SK-N-SH treated with all-trans-retinoic acid at 6 μM for 48 hours (cell line): ENCODE results near the gene RXFP4.

Experiments
- ATAC-seq: fragments of 200-7000 bp; cut with Tn5 transposase; 3 replicates; pipeline ENCODE4 v1.9.1; 2020; ENCODE audit warnings: mild to moderate bottlenecking, moderate library complexity
- ARNTL ChIP-seq: fragments of 450-650 bp; formaldehyde crosslinking; IDR thresholded peaks from 2 replicates; pipeline ENCODE4 v1.5.0; 2020; ENCODE audit warnings: low read depth, mild to moderate bottlenecking, moderate library complexity, borderline replicate concordance
- BACH2 ChIP-seq: fragments of 250-450 bp; sonication (Bioruptor Pico); IDR thresholded peaks from 2 replicates; pipeline ENCODE4 v1.9.0; 2021; ENCODE audit warnings: mild to moderate bottlenecking, borderline replicate concordance
- CSDC2 ChIP-seq: fragments of 250-450 bp; sonication (Bioruptor Pico); IDR thresholded peaks from 2 replicates; pipeline ENCODE4 v1.5.0; 2020; ENCODE audit warnings: mild to moderate bottlenecking, moderate library complexity
- ESRRG ChIP-seq: fragments of 250-450 bp; sonication (Bioruptor Pico); IDR thresholded peaks from 2 replicates; pipeline ENCODE4 v1.6.1; 2021; ENCODE audit warnings: mild to moderate bottlenecking
- GLIS3 ChIP-seq: fragments of 250-450 bp; sonication (Bioruptor Pico); IDR thresholded peaks from 2 replicates; pipeline ENCODE4 v1.5.0; 2020; ENCODE audit warnings: mild to moderate bottlenecking, moderate library complexity
- ISL1 ChIP-seq: fragments of 250-450 bp; sonication (Bioruptor Pico); IDR thresholded peaks from 2 replicates; pipeline ENCODE4 v2.1.2; 2022; ENCODE audit warnings: mild to moderate bottlenecking, moderate library complexity
- OSR1 ChIP-seq: fragments of 250-450 bp; sonication (Bioruptor Pico); IDR thresholded peaks from 2 replicates; pipeline ENCODE4 v1.8.0; 2022; ENCODE audit warnings: moderate library complexity, mild to moderate bottlenecking, inconsistent platforms
- PATZ1 ChIP-seq: fragments of 250-450 bp; sonication (Bioruptor Pico); IDR thresholded peaks from 2 replicates; pipeline ENCODE4 v1.8.0; 2020; ENCODE audit warnings: mild to moderate bottlenecking, moderate library complexity, borderline replicate concordance
- PPARA ChIP-seq: fragments of 250-450 bp; sonication (Bioruptor Pico); IDR thresholded peaks from 2 replicates; pipeline ENCODE4 v1.5.0; 2020; ENCODE audit warnings: mild to moderate bottlenecking, borderline replicate concordance
- RARB ChIP-seq: fragments of 250-450 bp; sonication (Bioruptor Pico); IDR thresholded peaks from 2 replicates; pipeline ENCODE4 v1.8.0; 2021; ENCODE audit warnings: mild to moderate bottlenecking, moderate library complexity
- SNAI2 ChIP-seq: fragments of 250-450 bp; sonication (Bioruptor Pico); IDR thresholded peaks from 2 replicates; pipeline ENCODE4 v1.5.0; 2020; ENCODE audit warnings: mild to moderate bottlenecking, moderate library complexity
- TCF4 ChIP-seq: fragments of 250-450 bp; sonication (Bioruptor Pico); IDR thresholded peaks from 2 replicates; pipeline ENCODE4 v1.8.0; 2021; ENCODE audit warnings: mild to moderate bottlenecking, moderate library complexity, borderline replicate concordance
- TOX ChIP-seq: fragments of 250-450 bp; sonication (Bioruptor Pico); IDR thresholded peaks from 2 replicates; pipeline ENCODE4 v1.8.0; 2021; ENCODE audit warnings: mild to moderate bottlenecking, moderate library complexity, borderline replicate concordance
- TSHZ2 ChIP-seq: fragments of 250-450 bp; sonication (Bioruptor Pico); IDR thresholded peaks from 2 replicates; pipeline ENCODE4 v1.5.0; 2020; ENCODE audit warnings: mild to moderate bottlenecking, moderate library complexity
- ZC3H10 ChIP-seq: fragments of 250-450 bp; sonication (Bioruptor Pico); IDR thresholded peaks from 2 replicates; pipeline ENCODE4 v1.5.1; 2021; ENCODE audit warnings: mild to moderate bottlenecking, moderate library complexity
- ZFP3 ChIP-seq: fragments of 250-450 bp; sonication (Bioruptor Pico); IDR thresholded peaks from 2 replicates; pipeline ENCODE4 v1.5.0; 2020; ENCODE audit warnings: mild to moderate bottlenecking, moderate library complexity
- ZFP30 ChIP-seq: fragments of 450-650 bp; formaldehyde crosslinking; IDR thresholded peaks from 2 replicates; pipeline ENCODE4 v1.5.0; 2022; ENCODE audit warnings: mild to moderate bottlenecking, moderate library complexity
- ZNF70 ChIP-seq: fragments of 450-650 bp; formaldehyde crosslinking; IDR thresholded peaks from 2 replicates; pipeline ENCODE4 v1.5.0; 2020; ENCODE audit warnings: mild to moderate bottlenecking, moderate library complexity
- ZNF8 ChIP-seq: fragments of 450-650 bp; formaldehyde crosslinking; IDR thresholded peaks from 2 replicates; pipeline ENCODE4 v1.5.0; 2020; ENCODE audit warnings: mild to moderate bottlenecking, moderate library complexity
- TF ChIP-seq, protein P1 (sequence below): fragments of 250-450 bp; sonication (Bioruptor Pico); IDR thresholded peaks from 2 replicates; pipeline ENCODE4 v1.8.0; 2021; ENCODE audit warnings: low read depth, mild to moderate bottlenecking, moderate library complexity, borderline replicate concordance
- TF ChIP-seq, protein P2 (sequence below): fragments of 250-450 bp; sonication (Bioruptor Pico); IDR thresholded peaks from 2 replicates; pipeline ENCODE4 v1.5.1; 2021; ENCODE audit warnings: mild to moderate bottlenecking, moderate library complexity
- TF ChIP-seq, protein P3 (sequence below): fragments of 250-450 bp; sonication (Bioruptor Pico); IDR thresholded peaks from 2 replicates; pipeline ENCODE4 v1.5.1; 2020; ENCODE audit warnings: low read depth, mild to moderate bottlenecking, moderate library complexity

The RXFP4 gene

DNA sequence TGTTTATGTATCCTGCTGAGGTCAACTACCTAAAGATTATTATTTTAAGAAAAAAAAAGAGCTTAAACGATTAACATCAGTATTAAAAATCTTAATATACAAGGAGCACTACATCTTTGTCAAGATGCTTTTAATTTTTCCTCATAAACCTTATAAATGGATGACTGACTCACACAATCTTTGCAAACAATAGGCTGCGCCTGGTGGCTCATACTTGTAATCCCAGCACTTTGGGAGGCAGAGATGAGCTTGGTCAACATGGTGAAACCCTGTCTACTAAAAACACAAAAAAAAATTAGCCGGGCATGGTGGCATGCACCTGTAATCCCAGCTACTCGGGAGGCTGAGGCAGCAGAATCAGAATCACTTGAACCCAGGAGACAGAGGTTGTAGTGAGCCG, 9.0 kb upstream of the RXFP4 start (continued):
- TF ChIP-seq, protein P1, sequence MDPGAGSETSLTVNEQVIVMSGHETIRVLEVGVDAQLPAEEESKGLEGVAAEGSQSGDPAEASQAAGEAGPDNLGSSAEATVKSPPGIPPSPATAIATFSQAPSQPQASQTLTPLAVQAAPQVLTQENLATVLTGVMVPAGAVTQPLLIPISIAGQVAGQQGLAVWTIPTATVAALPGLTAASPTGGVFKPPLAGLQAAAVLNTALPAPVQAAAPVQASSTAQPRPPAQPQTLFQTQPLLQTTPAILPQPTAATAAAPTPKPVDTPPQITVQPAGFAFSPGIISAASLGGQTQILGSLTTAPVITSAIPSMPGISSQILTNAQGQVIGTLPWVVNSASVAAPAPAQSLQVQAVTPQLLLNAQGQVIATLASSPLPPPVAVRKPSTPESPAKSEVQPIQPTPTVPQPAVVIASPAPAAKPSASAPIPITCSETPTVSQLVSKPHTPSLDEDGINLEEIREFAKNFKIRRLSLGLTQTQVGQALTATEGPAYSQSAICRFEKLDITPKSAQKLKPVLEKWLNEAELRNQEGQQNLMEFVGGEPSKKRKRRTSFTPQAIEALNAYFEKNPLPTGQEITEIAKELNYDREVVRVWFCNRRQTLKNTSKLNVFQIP (CRISPR knock-in tag) = no peak
- TF ChIP-seq ZFP30 (CRISPR knock-in tag) (no peak), GLIS3 (CRISPR knock-in tag) (no peak), ZC3H10 (CRISPR knock-in tag) (no peak), SNAI2 (CRISPR knock-in tag) (no peak), PATZ1 (CRISPR knock-in tag) (no peak), OSR1 (CRISPR knock-in tag) (no peak), CSDC2 (CRISPR knock-in tag) (no peak)

DNA sequence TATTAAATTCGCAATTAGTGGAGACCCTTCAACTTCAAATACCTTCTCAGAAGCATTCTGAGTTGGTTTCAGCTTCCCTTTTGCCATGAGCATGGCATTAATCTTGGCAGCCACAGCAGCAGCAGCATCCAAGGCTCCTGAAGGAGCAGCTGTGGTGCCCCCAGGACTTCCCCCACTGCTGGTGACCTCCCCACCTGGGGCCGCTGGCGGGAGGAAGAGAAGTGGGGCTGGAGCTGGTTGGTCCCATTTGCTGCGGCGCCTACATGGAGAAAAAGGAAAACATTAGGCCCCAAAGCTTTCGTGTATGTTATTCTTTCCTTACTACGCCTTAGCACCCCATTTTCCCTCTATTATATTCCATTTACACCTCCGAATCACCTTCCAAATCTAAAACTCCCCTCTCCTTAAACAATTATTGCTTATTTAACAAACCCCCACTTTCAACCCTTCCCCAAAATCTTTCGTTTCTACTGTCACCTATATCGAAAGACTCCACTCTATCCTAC, 7.8 kb upstream of the RXFP4 start:
- TF ChIP-seq ZFP3 = no peak
- no peak for TF ChIP-seq ZNF8 (CRISPR knock-in tag)
- no peak for TF ChIP-seq TCF4
- no peak for TF ChIP-seq RARB
- TF ChIP-seq ZNF70 (CRISPR knock-in tag) = no peak
- TF ChIP-seq CSDC2 (CRISPR knock-in tag) = no peak
- no peak for TF ChIP-seq PATZ1 (CRISPR knock-in tag)
- TF ChIP-seq ZC3H10 (CRISPR knock-in tag) = no peak
- TF ChIP-seq ESRRG (CRISPR knock-in tag) = no peak
- TF ChIP-seq, protein P1 (CRISPR knock-in tag) = no peak
- no peak for TF ChIP-seq TOX (CRISPR knock-in tag)
- TF ChIP-seq, protein P2, sequence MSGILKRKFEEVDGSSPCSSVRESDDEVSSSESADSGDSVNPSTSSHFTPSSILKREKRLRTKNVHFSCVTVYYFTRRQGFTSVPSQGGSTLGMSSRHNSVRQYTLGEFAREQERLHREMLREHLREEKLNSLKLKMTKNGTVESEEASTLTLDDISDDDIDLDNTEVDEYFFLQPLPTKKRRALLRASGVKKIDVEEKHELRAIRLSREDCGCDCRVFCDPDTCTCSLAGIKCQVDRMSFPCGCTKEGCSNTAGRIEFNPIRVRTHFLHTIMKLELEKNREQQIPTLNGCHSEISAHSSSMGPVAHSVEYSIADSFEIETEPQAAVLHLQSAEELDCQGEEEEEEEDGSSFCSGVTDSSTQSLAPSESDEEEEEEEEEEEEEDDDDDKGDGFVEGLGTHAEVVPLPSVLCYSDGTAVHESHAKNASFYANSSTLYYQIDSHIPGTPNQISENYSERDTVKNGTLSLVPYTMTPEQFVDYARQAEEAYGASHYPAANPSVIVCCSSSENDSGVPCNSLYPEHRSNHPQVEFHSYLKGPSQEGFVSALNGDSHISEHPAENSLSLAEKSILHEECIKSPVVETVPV (CRISPR knock-in tag) = no peak
- TF ChIP-seq, protein P3, sequence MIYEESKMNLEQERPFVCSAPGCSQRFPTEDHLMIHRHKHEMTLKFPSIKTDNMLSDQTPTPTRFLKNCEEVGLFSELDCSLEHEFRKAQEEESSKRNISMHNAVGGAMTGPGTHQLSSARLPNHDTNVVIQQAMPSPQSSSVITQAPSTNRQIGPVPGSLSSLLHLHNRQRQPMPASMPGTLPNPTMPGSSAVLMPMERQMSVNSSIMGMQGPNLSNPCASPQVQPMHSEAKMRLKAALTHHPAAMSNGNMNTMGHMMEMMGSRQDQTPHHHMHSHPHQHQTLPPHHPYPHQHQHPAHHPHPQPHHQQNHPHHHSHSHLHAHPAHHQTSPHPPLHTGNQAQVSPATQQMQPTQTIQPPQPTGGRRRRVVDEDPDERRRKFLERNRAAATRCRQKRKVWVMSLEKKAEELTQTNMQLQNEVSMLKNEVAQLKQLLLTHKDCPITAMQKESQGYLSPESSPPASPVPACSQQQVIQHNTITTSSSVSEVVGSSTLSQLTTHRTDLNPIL (CRISPR knock-in tag) = no peak
- no peak for TF ChIP-seq PPARA
- no peak for TF ChIP-seq GLIS3 (CRISPR knock-in tag)
- TF ChIP-seq ARNTL (CRISPR knock-in tag) = no peak
- TF ChIP-seq ISL1 (CRISPR knock-in tag) = no peak
- no peak for TF ChIP-seq OSR1 (CRISPR knock-in tag)
- no peak for TF ChIP-seq BACH2
- TF ChIP-seq TSHZ2 (CRISPR knock-in tag) = no peak

More for the DNA sequence above, 7.8 kb upstream of the RXFP4 start:
- no peak for ATAC-seq
